T-helper 1 cell (primary cell): ENCODE measurements around the gene SPATA31D1.
"Not testable (repeated sequence)": the region's sequence is repeated elsewhere in the genome, so short reads cannot be mapped to it uniquely, and the experiment has no call there.

ENCODE experiments used
- DNase-seq, 5 donors: peaks; one replicate each; pipeline ENCODE4 v3.0.0-alpha.2; 2012 to 2020
- total RNA-seq, 4 donors: gene quantifications; one replicate each; lab custom pipeline; 2026; lab: John Stamatoyannopoulos, UW

The SPATA31D1 gene
- total RNA-seq: 0 reads per million in 4 donors

- not testable (repeated sequence) for DNase-seq
Observed at GRCh38 chr9:81988472-81988871, at the start of gene SPATA31D1. Gene SPATA31D1, plus strand, starts transcription at chr9:81988772. Its CDS starts 47 bp downstream, at chr9:81988819.

GRCh38 chr9:81943393-81943792 is 45.2 kb upstream of the SPATA31D1 start, which contains the start of gene SPATA31D3:
Gene SPATA31D3, plus strand, starts transcription at chr9:81943500. Its CDS starts 86 bp downstream, at chr9:81943586.
- DNase-seq: not testable (repeated sequence)

GRCh38 chr9:81948650-81949049 is 39.9 kb upstream of the SPATA31D1 start:
- DNase-seq: not testable (repeated sequence)

GRCh38 chr9:81953096-81953495 is 35.5 kb upstream of the SPATA31D1 start:
- no peak for DNase-seq

GRCh38 chr9:81955625-81956024 is 32.9 kb upstream of the SPATA31D1 start:
- no peak for DNase-seq

- no peak for DNase-seq
Observed at GRCh38 chr9:81964218-81965171, 24.1 kb upstream of the SPATA31D1 start.

- no peak for DNase-seq
Observed at GRCh38 chr9:81968026-81968425, 20.5 kb upstream of the SPATA31D1 start.

GRCh38 chr9:81969971-81970370 is 18.6 kb upstream of the SPATA31D1 start:
- DNase-seq: no peak

GRCh38 chr9:81971727-81972126 is 16.8 kb upstream of the SPATA31D1 start:
- DNase-seq: no peak

GRCh38 chr9:81974764-81975163 is 13.8 kb upstream of the SPATA31D1 start:
- DNase-seq: no peak

GRCh38 chr9:81976351-81976750 is 12.2 kb upstream of the SPATA31D1 start:
- no peak for DNase-seq

GRCh38 chr9:81979196-81979595 is 9.4 kb upstream of the SPATA31D1 start:
- no peak for DNase-seq

GRCh38 chr9:81980568-81980967 is 8.0 kb upstream of the SPATA31D1 start:
- DNase-seq: no peak

GRCh38 chr9:81981883-81982282 is 6.7 kb upstream of the SPATA31D1 start:
- no peak for DNase-seq

- no peak for DNase-seq
Observed at GRCh38 chr9:81984928-81985327, 3.6 kb upstream of the SPATA31D1 start.

GRCh38 chr9:81986051-81986450 is 2.5 kb upstream of the SPATA31D1 start:
- DNase-seq: no peak

GRCh38 chr9:81989700-81990099 is 1.1 kb downstream of the SPATA31D1 start:
- no peak for DNase-seq

- no peak for DNase-seq
Observed at GRCh38 chr9:81993656-81994055, 5.1 kb downstream of the SPATA31D1 start.

- DNase-seq: no peak
Observed at GRCh38 chr9:81999806-82000205, 11.2 kb downstream of the SPATA31D1 start.

GRCh38 chr9:82010711-82011110 is 22.1 kb downstream of the SPATA31D1 start:
- no peak for DNase-seq

GRCh38 chr9:82011133-82011532 is 22.6 kb downstream of the SPATA31D1 start:
- no peak for DNase-seq

- DNase-seq: no peak
Observed at GRCh38 chr9:82012276-82012675, 23.7 kb downstream of the SPATA31D1 start.

- DNase-seq: no peak
Observed at GRCh38 chr9:82020331-82020730, 31.8 kb downstream of the SPATA31D1 start.

- no peak for DNase-seq
Observed at GRCh38 chr9:82021198-82021597, 32.6 kb downstream of the SPATA31D1 start.
